GM12878 (cell line): ENCODE results near the gene ST8SIA1. TPM values are rescaled to one million over a fixed set of nuclear protein-coding genes. Genes with fewer than 3 reads are reported as not detected.

Experiments used
- ATAC-seq: fragments of 200-7000 bp; cut with Tn5 transposase; 3 replicates; pipeline ENCODE4 v1.9.1; 2020; ENCODE audit warnings: mild to moderate bottlenecking, moderate library complexity
- BruUV-seq: library from RNA; stranded (reverse); fragments of 400-500 nt; replicated peaks from 2 replicates; lab custom pipeline; 2021; lab: Mats Ljungman, UMichigan
- CTCF ChIA-PET: fragments of 300-600 bp; sonication (Branson Sonifier 250); formaldehyde crosslinking; extraction: SDS; loops from one replicate; lab custom pipeline; 2021; ENCODE audit warnings: inconsistent platforms; lab: Yijun Ruan, JAX
- POLR2A ChIA-PET: fragments of 350-600 bp; formaldehyde crosslinking; extraction: SDS; loops from one replicate; lab custom pipeline; 2021; ENCODE audit warnings: inconsistent platforms; lab: Charles Lee
- RAD21 ChIA-PET: fragments of 300-600 bp; sonication (Branson Sonifier 250); formaldehyde crosslinking; loops from one replicate; lab custom pipeline; 2023; ENCODE audit warnings: antibody characterized with exemption; ENCODE audit not compliant: unreplicated experiment; lab: Charles Lee
- SMC1A ChIA-PET: fragments of 300-600 bp; sonication (Branson Sonifier 250); formaldehyde crosslinking; loops from one replicate; lab custom pipeline; 2023; ENCODE audit not compliant: unreplicated experiment, uncharacterized antibody; lab: Charles Lee
- DNase-seq: peaks from one replicate; pipeline ENCODE4 v3.0.0-alpha.2; 2011; ENCODE audit warnings: low read depth, low spot score
- FAIRE-seq: peaks from 3 replicates; lab custom pipeline; 2011; peaks lifted over from hg19 to GRCh38; lab: Jason Lieb, UNC
- H2AFZ ChIP-seq: 2 replicates; pipeline ENCODE4 v1.6.0; 2011; ENCODE audit warnings: low read depth, low read length, control low read depth; ENCODE audit not compliant: control insufficient read depth
- H3K27ac ChIP-seq: 2 replicates; pipeline ENCODE4 v1.5.1; 2011; ENCODE audit warnings: control low read depth; ENCODE audit not compliant: control insufficient read depth, insufficient read depth
- H3K27me3 ChIP-seq, 2 experiments: replicated peaks in 1 of 2; 2 replicates each; pipeline versions ENCODE4 v1.6.0 to v1.6.1; 2011; ENCODE audit warnings: low read length in 1 of 2; ENCODE audit not compliant: control insufficient read depth in 2 of 2, insufficient read depth in 2 of 2
- H3K36me3 ChIP-seq, 2 experiments: 2 replicates each; pipeline ENCODE4 v1.5.1; 2011; ENCODE audit warnings: low read length in 1 of 2; ENCODE audit not compliant: control insufficient read depth in 2 of 2, insufficient read depth in 2 of 2
- H3K4me1 ChIP-seq: 2 replicates; pipeline ENCODE4 v1.6.1; 2011; ENCODE audit warnings: mild to moderate bottlenecking, low read length, moderate library complexity, mixed read lengths; ENCODE audit not compliant: control insufficient read depth, insufficient read depth
- H3K4me2 ChIP-seq: 2 replicates; pipeline ENCODE4 v1.6.0; 2011; ENCODE audit warnings: control low read depth; ENCODE audit not compliant: control insufficient read depth, insufficient read depth
- H3K4me3 ChIP-seq: fragments of 200-600 bp; sonication (generic); 2 replicates; pipeline ENCODE4 v1.5.1; 2016
- H3K79me2 ChIP-seq: 2 replicates; pipeline ENCODE4 v1.6.0; 2011; ENCODE audit warnings: low read length; ENCODE audit not compliant: control insufficient read depth, insufficient read depth
- H3K9ac ChIP-seq: 2 replicates; pipeline ENCODE4 v1.8.0; 2011; ENCODE audit warnings: low read length, control low read depth, mixed read lengths; ENCODE audit not compliant: control insufficient read depth, insufficient read depth
- H3K9me3 ChIP-seq: replicated peaks from 3 replicates; pipeline ENCODE4 v1.5.1; 2011; ENCODE audit warnings: mild to moderate bottlenecking, low read length; ENCODE audit not compliant: control insufficient read depth, insufficient read depth
- H4K20me1 ChIP-seq: 2 replicates; pipeline ENCODE4 v1.6.0; 2011; ENCODE audit not compliant: control insufficient read depth, insufficient read depth
- ASH2L ChIP-seq: fragments of 300-600, 200-600 bp; sonication (generic); IDR thresholded peaks from 2 replicates; pipeline ENCODE4 v1.6.1; 2017; ENCODE audit warnings: low read depth, mild to moderate bottlenecking, borderline replicate concordance
- ATF2 ChIP-seq: IDR thresholded peaks from 2 replicates; pipeline ENCODE4 v1.6.1; 2012; ENCODE audit warnings: low read length, inconsistent platforms
- BCL11A ChIP-seq: IDR thresholded peaks from 2 replicates; pipeline ENCODE4 v1.6.1; 2011; ENCODE audit warnings: low read depth, low read length
- CTCF ChIP-seq, 3 experiments: IDR thresholded peaks in 2 of 3; conservative IDR thresholded peaks in 1 of 3; 2 replicates each; pipeline ENCODE4 v1.5.1; 2011; ENCODE audit warnings: low read depth in 3 of 3, low read length in 3 of 3, mild to moderate bottlenecking in 3 of 3, control low read depth in 2 of 3, moderate library complexity in 2 of 3, inconsistent platforms in 1 of 3, mixed read lengths in 1 of 3; ENCODE audit not compliant: control insufficient read depth in 2 of 3, insufficient read depth in 1 of 3; ENCODE audit errors: extremely low read depth in 1 of 3
- ELK1 ChIP-seq: IDR thresholded peaks from 2 replicates; pipeline ENCODE4 v1.6.1; 2012; ENCODE audit warnings: low read depth, low read length, improper control_type of control experiment
- ETV6 ChIP-seq, 2 experiments: fragments of 450-650 bp in 1 of 2; IDR thresholded peaks in 1 of 2; conservative IDR thresholded peaks in 1 of 2; 2 replicates each; pipeline ENCODE4 v1.6.1; 2014; ENCODE audit warnings: antibody characterized with exemption in 1 of 2, borderline replicate concordance in 1 of 2, low read depth in 1 of 2, mild to moderate bottlenecking in 1 of 2, moderate library complexity in 1 of 2
- JUNB ChIP-seq: IDR thresholded peaks from 2 replicates; pipeline ENCODE4 v1.6.1; 2016; ENCODE audit warnings: antibody characterized with exemption, mild to moderate bottlenecking
- MEF2A ChIP-seq: IDR thresholded peaks from 2 replicates; pipeline ENCODE4 v1.6.1; 2011; ENCODE audit warnings: low read depth, mild to moderate bottlenecking, low read length, moderate library complexity; ENCODE audit not compliant: insufficient read depth
- PAX8 ChIP-seq: fragments of 450-650 bp; IDR thresholded peaks from 2 replicates; pipeline ENCODE4 v1.6.1; 2017; ENCODE audit warnings: mild to moderate bottlenecking, moderate library complexity
- RAD21 ChIP-seq: IDR thresholded peaks from 2 replicates; pipeline ENCODE4 v1.6.1; 2011; ENCODE audit warnings: mild to moderate bottlenecking, low read depth, low read length, moderate library complexity; ENCODE audit not compliant: insufficient read depth
- SKIL ChIP-seq: fragments of 450-650 bp; IDR thresholded peaks from 2 replicates; pipeline ENCODE4 v1.6.1; 2017; ENCODE audit warnings: mild to moderate bottlenecking, low read depth, inconsistent platforms; ENCODE audit not compliant: poor library complexity, severe bottlenecking
- ZBTB33 ChIP-seq: fragments of 450-650 bp; IDR thresholded peaks from 2 replicates; pipeline ENCODE4 v1.6.1; 2017; ENCODE audit warnings: mild to moderate bottlenecking
- in situ Hi-C: fragments of 300-500 bp; cut with MboI; formaldehyde crosslinking; loops from 9 replicates; pipeline ENCODE4 v1.14.3; 2018; ENCODE audit warnings: mixed read lengths
- intact Hi-C: fragments of 100-400 bp; cut with micrococcal nuclease; formaldehyde crosslinking; loops from one replicate; pipeline ENCODE4 v1.14.2; 2022; ENCODE audit not compliant: unreplicated experiment
- polyA plus RNA-seq, 11 experiments: library from polyadenylated mRNA; depleted of rRNA in 4 of 11; unstranded in 6 of 11; stranded (reverse) in 5 of 11; fragments of >200 nt; fragmentation: Nextera tagmentation in 4 of 11; fragmentation: Illumina TruSeq in 1 of 11; extraction: Ambion mirVana in 4 of 11; extraction: Trizol in 1 of 11; gene quantifications; 1 replicate in 1 of 11; 2 replicates in 10 of 11; pipeline versions ENCODE4 v1.2.1 to v1.2.3, GENCODE V29; 2011 to 2016; ENCODE audit warnings: inconsistent platforms in 2 of 11, missing spikeins in 2 of 11, low read depth in 1 of 11
- total RNA-seq, 4 experiments: library from RNA; depleted of rRNA in 3 of 4; stranded (reverse); fragments of >200 nt in 3 of 4; fragmentation: Illumina TruSeq in 1 of 4; extraction: Trizol in 1 of 4; gene quantifications; 2 replicates each; pipeline versions ENCODE4 v1.2.1 to v1.2.3, GENCODE V29; 2013 to 2021

Gene ST8SIA1
- total and polyA plus RNA-seq, 10 of the 15 experiments (the other 5 are each of a cell fraction or from before 2014, with no cell fraction given): 0.23 to 0.35 (median 0.23) TPM; not detected in 7

- no peak for FAIRE-seq
- Histone ChIP-seq H3K9ac (no peak overlapping the region), H3K27ac (no peak overlapping the region), H3K79me2 (no peaks in the 10 kb centered on the region), H2AFZ (no peak overlapping the region), H3K4me3 (no peak overlapping the region), H3K36me3 (no peaks in the 10 kb centered on the region), H3K4me2 (no peak overlapping the region), H4K20me1 (no peaks in the 10 kb centered on the region), H3K9me3 (no peaks in the 10 kb centered on the region), H3K27me3 (no peaks in the 10 kb centered on the region), H3K4me1 (no peaks in the 10 kb centered on the region)
- no TSS peak for BruUV-seq
- ChIA-PET CTCF (no interaction called here), RAD21 (no interaction called here), POLR2A (no interaction called here), SMC1A (no interaction called here)
- ATAC-seq: no peak
- intact Hi-C loops: no loop called here
- DNase-seq: no peak
- in situ Hi-C loops: no loop called here
- TF ChIP-seq ETV6 (conservative IDR thresholded peaks at IDR 0.05 in 1 of 2, IDR thresholded peaks at IDR 0.05 in 1 of 2; ENCODE audit: borderline replicate concordance in 1 of 2, low read depth in 1 of 2) (no peak), CTCF (IDR thresholded peaks at IDR 0.05 in 2 of 3, conservative IDR thresholded peaks at IDR 0.05 in 1 of 3; ENCODE audit: control insufficient read depth in 2 of 3, extremely low read depth in 1 of 3, insufficient read depth in 1 of 3, low read depth in 3 of 3, low read length in 3 of 3) (no peak), BCL11A (no peak), JUNB (no peak), RAD21 (no peak), MEF2A (no peak), ELK1 (no peak), ZBTB33 (no peak), SKIL (no peak), ATF2 (no peak), PAX8 (no peak), ASH2L (no peak)
Observed at GRCh38 chr12:22242726-22243125, 91.8 kb downstream of the ST8SIA1 start.
